ENCODE results near the gene NAA80. TPM values are rescaled to one million over a fixed set of nuclear protein-coding genes. Genes with fewer than 3 reads are reported as not detected.
A peak's percentile ranks its signal among the peaks of the same experiment; 100 is the strongest.

NAA80 gene
- total and polyA plus RNA-seq, 2 of the 8 experiments (the other 6 are each of a cell fraction or from before 2014, with no cell fraction given): 11.3 to 16.7 TPM

DNA sequence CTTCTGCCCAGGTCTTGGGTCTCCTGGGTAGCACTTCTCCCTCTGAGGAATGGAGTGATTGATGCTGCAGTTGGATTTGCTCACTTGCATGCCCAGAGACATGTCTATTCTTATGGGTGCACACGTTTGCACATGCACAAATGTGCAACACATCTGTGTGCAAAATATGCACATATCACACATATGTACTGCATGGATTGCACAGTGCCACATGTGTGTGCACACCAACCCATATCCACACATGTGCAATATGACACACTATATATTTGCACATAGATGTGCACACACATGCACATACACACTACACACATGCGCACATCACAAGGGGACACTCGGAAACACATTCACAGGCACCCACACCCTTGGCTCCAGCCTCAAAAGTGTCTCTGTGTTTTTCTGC, 30.9 kb downstream of the NAA80 start:
- no peak overlapping the region for H3K14ac ChIP-seq (ENCODE audit: insufficient read length)
- H3K36me3 ChIP-seq (ENCODE audit: control insufficient read depth in 2 of 4, insufficient read depth in 4 of 4, low read length in 3 of 4): no peaks in the 10 kb centered on the region
- no peak overlapping the region for H3K23ac ChIP-seq (ENCODE audit: insufficient read length)
- FAIRE-seq (no peak), DNase-seq (ENCODE audit: low read depth in 1 of 2, low spot score in 2 of 2) (no peak)
- H3K27ac ChIP-seq (ENCODE audit: low read depth, low read length): no peak overlapping the region
- H2BK5ac ChIP-seq (ENCODE audit: low read depth, low read length): no peak overlapping the region
- no peak overlapping the region for H3K56ac ChIP-seq (replicated peaks; ENCODE audit: insufficient read length, low read depth, low read length)
- no peaks in the 10 kb centered on the region for H3K79me2 ChIP-seq (ENCODE audit: control insufficient read depth in 1 of 2, insufficient read depth in 2 of 2, low read length in 2 of 2)
- no peak overlapping the region for H3K18ac ChIP-seq (ENCODE audit: extremely low read depth, low read length)
- CTCF ChIA-PET (ENCODE audit: partially characterized antibody): interaction anchor here (0.6 to 53.5 kb wide), 8 partner anchors 10 to 124 kb away, joined by 3 to 2149 read pairs (median 72); partner anchors contain the start of genes GNAI2, GNAT1, LSMEM2 and SLC38A3
- no peak overlapping the region for H3K4ac ChIP-seq (replicated peaks; ENCODE audit: insufficient read length, low read depth, low read length)
- POLR2A ChIA-PET (ENCODE audit: partially characterized antibody): interaction anchor here (0.6 to 2.1 kb wide), 8 partner anchors 9 to 299 kb away, joined by 3 to 11 read pairs (median 4); partner anchors contain the start of genes IFRD2 and LSMEM2
- 89% methylated on average over 3 of the region's 3 CpGs; no CpG with 5 or more reads in 1 of the 2 experiments for WGBS, 2 experiments (ENCODE audit: extremely low coverage in 1 of 2, insufficient coverage in 1 of 2, insufficient read length in 1 of 2, insufficient replicate concordance in 2 of 2, low coverage in 1 of 2, low lambda C conversion rate in 2 of 2, missing lambda C conversion rate in 1 of 2)
- no peak overlapping the region for H4K5ac ChIP-seq (ENCODE audit: insufficient read length, low read depth, low read length)
- H3K4me2 ChIP-seq (ENCODE audit: insufficient read depth in 1 of 2, low read depth in 2 of 2, low read length in 2 of 2): peak overlapping the region in 1 of 2 experiments; percentile 28; a peak in 1 of 4 replicates
- peaks cover 1 to 8% (median 3%) of the 10 kb centered on the region in 4 experiments for H3K27me3 ChIP-seq (replicated peaks in 1 of 4; ENCODE audit: control insufficient read depth in 3 of 4, extremely low read depth in 1 of 4, insufficient read depth in 3 of 4, low read length in 3 of 4)
- no peaks in the 10 kb centered on the region for H3K79me1 ChIP-seq (ENCODE audit: low read depth, low read length)
- H2BK15ac ChIP-seq (ENCODE audit: low read length): peak overlapping the region; percentile 5; the same call in 1 of the 2 replicates
- peaks cover 0 to 51% (median 37%) of the 10 kb centered on the region in 4 experiments; a peak in 6 of 7 replicates for H3K4me1 ChIP-seq (replicated peaks in 1 of 4; ENCODE audit: control insufficient read depth in 3 of 4, insufficient read depth in 4 of 4, low read length in 3 of 4)
- no peak overlapping the region for H3K4me3 ChIP-seq (ENCODE audit: extremely low read depth in 1 of 4, insufficient read depth in 2 of 4, low read depth in 3 of 4, low read length in 4 of 4)
- no peak overlapping the region for H2AFZ ChIP-seq (ENCODE audit: low read length)
- peaks cover 4% of the 10 kb centered on the region; the same call in 1 of the 2 replicates for H3K23me2 ChIP-seq (ENCODE audit: low read depth, low read length)
- H2BK12ac ChIP-seq (ENCODE audit: low read depth, low read length): peak overlapping the region; percentile 97; the same call in 1 of the 2 replicates
- peaks cover 0 to 1% of the 10 kb centered on the region in 2 experiments for H4K20me1 ChIP-seq (replicated peaks in 1 of 2; ENCODE audit: control insufficient read depth in 1 of 2, insufficient read depth in 2 of 2, low read length in 2 of 2)
- H2BK20ac ChIP-seq (ENCODE audit: low read length): no peak overlapping the region
- H4K8ac ChIP-seq (ENCODE audit: extremely low read depth, insufficient read depth, low read length): no peak overlapping the region
- no peak overlapping the region for H3K9ac ChIP-seq (replicated peaks in 1 of 4; ENCODE audit: extremely low read depth in 1 of 4, low read depth in 3 of 4, low read length in 3 of 4)
- 0 out of 2 replicates have a peak overlapping the region, but pooled peaks have one; percentile 11 for H2AK5ac ChIP-seq (ENCODE audit: low read depth, low read length)
- no peak overlapping the region for H2BK120ac ChIP-seq (replicated peaks; ENCODE audit: low read depth, low read length)
- no peaks in the 10 kb centered on the region for H3K9me3 ChIP-seq (ENCODE audit: insufficient read depth in 2 of 2, low read depth in 1 of 2, low read length in 1 of 2)
- no peak overlapping the region for H4K91ac ChIP-seq (replicated peaks; ENCODE audit: insufficient read length, low read length)
- no peak for TF ChIP-seq TAF1 (IDR thresholded peaks at IDR 0.05; ENCODE audit: low read depth, low read length)
- no peak for TF ChIP-seq ASH2L (IDR thresholded peaks at IDR 0.05; ENCODE audit: low read length)
- no peak for TF ChIP-seq RNF2 (IDR thresholded peaks at IDR 0.05; ENCODE audit: borderline replicate concordance, low read depth, low read length, missing control alignments, poor library complexity, severe bottlenecking)
- no peak for TF ChIP-seq KDM4A (IDR thresholded peaks at IDR 0.05; ENCODE audit: low read depth, low read length, severe bottlenecking)
- no peak for TF ChIP-seq MAFK (IDR thresholded peaks at IDR 0.05; ENCODE audit: low read depth, low read length)
- no peak for TF ChIP-seq NRF1 (IDR thresholded peaks at IDR 0.05; ENCODE audit: low read depth, low read length)
- no peak for TF ChIP-seq CHD1 (IDR thresholded peaks at IDR 0.05; ENCODE audit: low read depth, low read length)
- TF ChIP-seq, protein P1, sequence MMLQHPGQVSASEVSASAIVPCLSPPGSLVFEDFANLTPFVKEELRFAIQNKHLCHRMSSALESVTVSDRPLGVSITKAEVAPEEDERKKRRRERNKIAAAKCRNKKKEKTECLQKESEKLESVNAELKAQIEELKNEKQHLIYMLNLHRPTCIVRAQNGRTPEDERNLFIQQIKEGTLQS (IDR thresholded peaks at IDR 0.05; ENCODE audit: insufficient read depth, low read depth, low read length): no peak
- TF ChIP-seq, protein P2, sequence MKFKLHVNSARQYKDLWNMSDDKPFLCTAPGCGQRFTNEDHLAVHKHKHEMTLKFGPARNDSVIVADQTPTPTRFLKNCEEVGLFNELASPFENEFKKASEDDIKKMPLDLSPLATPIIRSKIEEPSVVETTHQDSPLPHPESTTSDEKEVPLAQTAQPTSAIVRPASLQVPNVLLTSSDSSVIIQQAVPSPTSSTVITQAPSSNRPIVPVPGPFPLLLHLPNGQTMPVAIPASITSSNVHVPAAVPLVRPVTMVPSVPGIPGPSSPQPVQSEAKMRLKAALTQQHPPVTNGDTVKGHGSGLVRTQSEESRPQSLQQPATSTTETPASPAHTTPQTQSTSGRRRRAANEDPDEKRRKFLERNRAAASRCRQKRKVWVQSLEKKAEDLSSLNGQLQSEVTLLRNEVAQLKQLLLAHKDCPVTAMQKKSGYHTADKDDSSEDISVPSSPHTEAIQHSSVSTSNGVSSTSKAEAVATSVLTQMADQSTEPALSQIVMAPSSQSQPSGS (IDR thresholded peaks at IDR 0.05; ENCODE audit: low read length): no peak
- TF ChIP-seq SAP30 (IDR thresholded peaks at IDR 0.05; ENCODE audit: insufficient read depth, insufficient replicate concordance, low read length): no peak

All from H1 (cell line).